CD14-positive monocyte (primary cell): ENCODE measurements around the gene TAF10. TPM values are rescaled to one million over a fixed set of nuclear protein-coding genes. Genes with fewer than 3 reads are reported as not detected.

Experiments used
- DNase-seq, 3 donors: peaks; one replicate each; pipeline ENCODE4 v3.0.0-alpha.2; 2011 to 2022
- H2AFZ ChIP-seq: 2 replicates; pipeline ENCODE4 v1.6.0; 2012; ENCODE audit warnings: mild to moderate bottlenecking, low read depth, low read length, inconsistent platforms; ENCODE audit not compliant: insufficient read depth, poor library complexity, severe bottlenecking
- H3K27ac ChIP-seq, 2 donors: 1 replicate in 1 of 2; 2 replicates in 1 of 2; pipeline ENCODE4 v1.5.1; 2012 to 2013; ENCODE audit warnings: low read length in 2 of 2, control low read depth in 1 of 2, inconsistent platforms in 1 of 2, low read depth in 1 of 2, mild to moderate bottlenecking in 1 of 2
- H3K27me3 ChIP-seq, 2 donors: one replicate each; pipeline versions ENCODE4 v1.6.0 to v1.6.1; 2011 to 2013; ENCODE audit warnings: low read length in 2 of 2; ENCODE audit not compliant: control insufficient read depth in 2 of 2, insufficient read depth in 2 of 2
- H3K36me3 ChIP-seq, 2 donors: replicated peaks in 1 of 2; 1 replicate in 1 of 2; 2 replicates in 1 of 2; pipeline versions ENCODE4 v1.5.1 to v1.6.1; 2012 to 2013; ENCODE audit warnings: low read length in 2 of 2, control low read depth in 1 of 2, inconsistent platforms in 1 of 2, mild to moderate bottlenecking in 1 of 2; ENCODE audit not compliant: insufficient read depth in 2 of 2, control insufficient read depth in 1 of 2
- H3K4me1 ChIP-seq, 2 donors: 1 replicate in 1 of 2; 2 replicates in 1 of 2; pipeline versions ENCODE4 v1.5.1 to v1.6.1; 2012 to 2013; ENCODE audit warnings: low read length in 2 of 2, control low read depth in 1 of 2, inconsistent platforms in 1 of 2, mild to moderate bottlenecking in 1 of 2, moderate library complexity in 1 of 2; ENCODE audit not compliant: insufficient read depth in 2 of 2, control insufficient read depth in 1 of 2
- H3K4me2 ChIP-seq: replicated peaks from 2 replicates; pipeline ENCODE3; 2012; ENCODE audit warnings: low read length, moderate library complexity, mild to moderate bottlenecking; ENCODE audit not compliant: poor library complexity, severe bottlenecking; ENCODE audit errors: extremely low read depth
- H3K4me3 ChIP-seq, 3 experiments: fragments of 200-600 bp in 1 of 3; sonication (generic) in 1 of 3; replicated peaks in 1 of 3; 1 replicate in 2 of 3; 2 replicates in 1 of 3; pipeline ENCODE4 v1.5.1; 2011 to 2013; ENCODE audit warnings: low read length in 3 of 3, mild to moderate bottlenecking in 3 of 3, control low read depth in 2 of 3, low read depth in 2 of 3, inconsistent platforms in 1 of 3, moderate library complexity in 1 of 3
- H3K79me2 ChIP-seq: 2 replicates; pipeline ENCODE4 v1.6.0; 2012; ENCODE audit warnings: mild to moderate bottlenecking, control low read depth, inconsistent platforms, low read length, moderate library complexity; ENCODE audit not compliant: insufficient read depth
- H3K9ac ChIP-seq: 2 replicates; pipeline ENCODE4 v1.6.0; 2017; ENCODE audit warnings: low read length, mild to moderate bottlenecking; ENCODE audit not compliant: insufficient read depth, poor library complexity, severe bottlenecking
- H3K9me3 ChIP-seq, 2 donors: replicated peaks in 1 of 2; 1 replicate in 1 of 2; 2 replicates in 1 of 2; pipeline versions ENCODE4 v1.5.1 to v1.6.1; 2012 to 2013; ENCODE audit warnings: low read length in 2 of 2, control low read depth in 1 of 2; ENCODE audit not compliant: control insufficient read depth in 1 of 2, insufficient read depth in 1 of 2
- H4K20me1 ChIP-seq: 2 replicates; pipeline ENCODE4 v1.6.0; 2012; ENCODE audit warnings: mild to moderate bottlenecking, low read length, control low read depth, moderate library complexity; ENCODE audit not compliant: insufficient read depth
- H3K27ac Mint-ChIP-seq, 7 donors: one replicate each; pipeline ENCODE4 v1.8.0; 2020; ENCODE audit warnings: mild to moderate bottlenecking in 7 of 7, mixed read lengths in 7 of 7, moderate library complexity in 6 of 7, inconsistent platforms in 2 of 7
- H3K27me3 Mint-ChIP-seq, 3 donors: one replicate each; pipeline ENCODE4 v1.8.0; 2021 to 2022; ENCODE audit warnings: low read depth in 3 of 3, mild to moderate bottlenecking in 3 of 3, mixed read lengths in 3 of 3, moderate library complexity in 3 of 3, inconsistent platforms in 1 of 3
- H3K36me3 Mint-ChIP-seq, 2 donors: one replicate each; pipeline ENCODE4 v1.8.0; 2020; ENCODE audit warnings: mixed read lengths in 2 of 2, inconsistent platforms in 1 of 2, mild to moderate bottlenecking in 1 of 2
- H3K4me1 Mint-ChIP-seq: one replicate; pipeline ENCODE4 v1.8.0; 2020; ENCODE audit warnings: mild to moderate bottlenecking, mixed read lengths
- H3K4me3 Mint-ChIP-seq, 2 donors: one replicate each; pipeline ENCODE4 v1.8.0; 2020; ENCODE audit warnings: mild to moderate bottlenecking in 2 of 2, mixed read lengths in 2 of 2, moderate library complexity in 1 of 2
- H3K9me3 Mint-ChIP-seq, 7 donors: one replicate each; pipeline ENCODE4 v1.8.0; 2020 to 2022; ENCODE audit warnings: mixed read lengths in 7 of 7, mild to moderate bottlenecking in 6 of 7, moderate library complexity in 6 of 7, inconsistent platforms in 2 of 7
- WGBS: methylation state at CpG from one replicate; pipeline ENCODE4 v1.1.5; 2013; ENCODE audit warnings: missing lambda C conversion rate; ENCODE audit not compliant: insufficient coverage; 5-methylcytosine and 5-hydroxymethylcytosine counted together
- intact Hi-C, 2 donors: fragments of 100-400 bp; cut with micrococcal nuclease; formaldehyde crosslinking; loops; one replicate each; pipeline versions ENCODE4 v1.15.0 to v1.15.1; 2023
- polyA plus RNA-seq, 3 donors: library from polyadenylated mRNA; depleted of rRNA in 1 of 3; unstranded in 2 of 3; stranded (reverse) in 1 of 3; fragments of 300-500 nt in 2 of 3; fragments of >200 nt in 1 of 3; fragmentation: Illumina TruSeq in 2 of 3; gene quantifications; 1 replicate in 2 of 3; 2 replicates in 1 of 3; pipeline ENCODE4 v1.2.3, GENCODE V29; 2012 to 2021
- TF ChIP-seq, protein P1 (sequence below): fragments of 200-600 bp; IDR thresholded peaks from one replicate; pipeline ENCODE4 v1.8.0; 2022; ENCODE audit warnings: antibody characterized with exemption, mild to moderate bottlenecking

The TAF10 gene
- polyA plus RNA-seq, 3 donors = 137 to 233 (median 232) TPM

DNA sequence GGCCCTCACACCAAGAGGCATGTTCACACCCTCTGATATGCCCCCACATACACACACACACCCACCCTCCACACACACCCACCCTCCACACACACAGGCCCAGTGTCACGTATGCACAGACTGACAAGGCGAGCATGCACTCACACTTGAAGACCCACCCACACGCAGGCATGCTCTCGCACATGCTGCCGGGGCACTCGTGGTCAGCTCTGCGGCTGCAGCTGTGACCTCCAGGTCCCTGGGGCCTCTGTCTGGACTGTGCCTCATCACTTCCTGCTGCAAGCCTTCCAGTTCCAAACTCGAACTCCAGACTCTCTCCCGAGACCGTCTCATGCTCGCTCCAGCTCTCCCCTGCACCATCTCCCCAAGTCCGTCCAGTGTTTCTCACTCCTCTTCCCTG is 34.1 kb upstream of the TAF10 start:
- Histone ChIP-seq H2AFZ (peak overlapping the region; percentile 72), H3K4me2 (peak overlapping the region; percentile 65), H3K9me3 (no peaks in the 10 kb centered on the region), H3K4me1 (peaks cover 33 to 36% of the 10 kb centered on the region in 2 donors), H3K4me3 (no peak overlapping the region), H3K79me2 (no peaks in the 10 kb centered on the region), H3K9ac (no peak overlapping the region), H4K20me1 (no peaks in the 10 kb centered on the region), H3K27ac (peak overlapping the region; percentile 78 to 80), H3K27me3 (no peaks in the 10 kb centered on the region), H3K36me3 (no peaks in the 10 kb centered on the region)
- H3K4me1 Mint-ChIP-seq = no peaks in the 10 kb centered on the region
- peak overlapping the region in 2 of 7 donors; percentile 10 to 32 for H3K27ac Mint-ChIP-seq
- TF ChIP-seq, protein P1, sequence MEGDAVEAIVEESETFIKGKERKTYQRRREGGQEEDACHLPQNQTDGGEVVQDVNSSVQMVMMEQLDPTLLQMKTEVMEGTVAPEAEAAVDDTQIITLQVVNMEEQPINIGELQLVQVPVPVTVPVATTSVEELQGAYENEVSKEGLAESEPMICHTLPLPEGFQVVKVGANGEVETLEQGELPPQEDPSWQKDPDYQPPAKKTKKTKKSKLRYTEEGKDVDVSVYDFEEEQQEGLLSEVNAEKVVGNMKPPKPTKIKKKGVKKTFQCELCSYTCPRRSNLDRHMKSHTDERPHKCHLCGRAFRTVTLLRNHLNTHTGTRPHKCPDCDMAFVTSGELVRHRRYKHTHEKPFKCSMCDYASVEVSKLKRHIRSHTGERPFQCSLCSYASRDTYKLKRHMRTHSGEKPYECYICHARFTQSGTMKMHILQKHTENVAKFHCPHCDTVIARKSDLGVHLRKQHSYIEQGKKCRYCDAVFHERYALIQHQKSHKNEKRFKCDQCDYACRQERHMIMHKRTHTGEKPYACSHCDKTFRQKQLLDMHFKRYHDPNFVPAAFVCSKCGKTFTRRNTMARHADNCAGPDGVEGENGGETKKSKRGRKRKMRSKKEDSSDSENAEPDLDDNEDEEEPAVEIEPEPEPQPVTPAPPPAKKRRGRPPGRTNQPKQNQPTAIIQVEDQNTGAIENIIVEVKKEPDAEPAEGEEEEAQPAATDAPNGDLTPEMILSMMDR = no peak
- WGBS = 58% methylated on average over 12 of the region's 12 CpGs
- H3K9me3 Mint-ChIP-seq = no peaks in the 10 kb centered on the region
- H3K27me3 Mint-ChIP-seq = peaks cover 0 to 2% (median 0%) of the 10 kb centered on the region in 3 donors
- no peak overlapping the region for H3K4me3 Mint-ChIP-seq
- no peak for DNase-seq
- intact Hi-C loops = no loop called here
- no peaks in the 10 kb centered on the region for H3K36me3 Mint-ChIP-seq

DNA sequence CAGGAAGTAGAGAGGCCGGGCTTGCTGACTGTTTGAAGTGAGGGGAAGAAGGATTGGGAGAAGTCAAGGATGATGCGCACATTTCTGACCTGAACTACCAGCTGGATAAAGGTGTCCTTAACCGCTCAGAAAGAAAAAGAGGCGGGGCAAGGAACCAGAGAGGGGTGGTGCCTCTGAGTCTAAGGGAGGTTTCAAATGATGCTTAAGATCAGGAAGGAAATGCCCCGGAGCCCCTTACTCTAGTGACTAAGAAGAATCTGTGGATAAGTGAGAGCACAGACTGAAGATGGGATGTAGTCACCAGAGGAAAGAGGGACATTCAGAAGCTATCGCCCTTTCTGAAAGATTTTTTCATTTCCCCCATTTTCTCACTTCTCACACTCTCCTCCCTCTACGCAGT is 30.9 kb upstream of the TAF10 start:
- Histone ChIP-seq H3K9me3 (no peaks in the 10 kb centered on the region), H3K27ac (no peak overlapping the region), H3K79me2 (no peaks in the 10 kb centered on the region), H3K4me3 (no peak overlapping the region), H3K36me3 (no peaks in the 10 kb centered on the region), H3K27me3 (no peaks in the 10 kb centered on the region), H2AFZ (no peak overlapping the region), H4K20me1 (no peaks in the 10 kb centered on the region), H3K4me2 (no peak overlapping the region), H3K4me1 (peaks cover 28 to 32% of the 10 kb centered on the region in 2 donors), H3K9ac (no peak overlapping the region)
- intact Hi-C loops = no loop called here
- H3K36me3 Mint-ChIP-seq = no peaks in the 10 kb centered on the region
- no peaks in the 10 kb centered on the region for H3K4me1 Mint-ChIP-seq
- H3K9me3 Mint-ChIP-seq = no peaks in the 10 kb centered on the region
- H3K27ac Mint-ChIP-seq = no peak overlapping the region
- no peak for DNase-seq
- 60% methylated on average over 6 of the region's 7 CpGs for WGBS
- H3K4me3 Mint-ChIP-seq = no peak overlapping the region
- TF ChIP-seq, protein P1 = no peak
- H3K27me3 Mint-ChIP-seq = peaks cover 0 to 2% (median 0%) of the 10 kb centered on the region in 3 donors
